NCI-H1436 (cell line): ENCODE measurements around the gene HMGN4.
"Not testable (repeated sequence)": the region's sequence is repeated elsewhere in the genome, so short reads cannot be mapped to it uniquely, and the experiment has no call there.

Source experiments
- DNase-seq: peaks from one replicate; lab custom pipeline; 2025; lab: John Stamatoyannopoulos, UW

Gene HMGN4

DNA sequence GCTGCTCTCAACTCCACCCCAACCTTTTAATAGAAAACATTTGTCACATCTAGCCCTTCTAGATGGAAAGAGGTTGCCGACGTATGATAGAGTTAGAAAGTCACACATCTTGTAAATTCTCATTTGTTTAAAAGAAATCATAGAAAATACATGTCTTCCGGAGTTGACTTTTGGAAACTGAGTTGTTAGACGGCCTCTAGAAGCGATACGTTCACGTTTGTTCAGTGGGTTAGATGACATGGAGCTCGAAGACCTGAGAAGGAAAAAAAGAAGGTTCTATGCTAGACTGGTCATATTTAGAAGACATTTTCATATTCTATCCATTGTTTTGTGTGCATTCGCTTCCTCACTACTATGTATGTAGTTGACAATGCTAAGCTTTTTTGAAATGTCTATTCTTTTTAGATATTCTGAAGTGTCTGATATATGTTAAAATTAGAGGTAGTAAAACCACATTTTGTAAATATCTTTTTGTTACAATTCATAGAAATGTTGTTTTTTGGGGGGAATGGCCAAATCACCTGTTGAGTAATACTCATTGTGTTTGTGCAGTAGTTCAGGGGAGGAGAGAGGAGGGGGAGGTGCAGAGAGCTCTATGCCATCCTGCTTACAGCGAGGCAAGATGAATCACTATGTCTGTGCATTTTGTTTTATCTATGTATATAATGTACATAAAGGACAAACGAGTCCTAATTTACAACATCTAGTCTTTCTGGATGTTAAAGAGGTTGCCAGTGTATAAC lies 15.5 kb upstream of the HMGN4 start:
- not testable (repeated sequence) for DNase-seq

DNA sequence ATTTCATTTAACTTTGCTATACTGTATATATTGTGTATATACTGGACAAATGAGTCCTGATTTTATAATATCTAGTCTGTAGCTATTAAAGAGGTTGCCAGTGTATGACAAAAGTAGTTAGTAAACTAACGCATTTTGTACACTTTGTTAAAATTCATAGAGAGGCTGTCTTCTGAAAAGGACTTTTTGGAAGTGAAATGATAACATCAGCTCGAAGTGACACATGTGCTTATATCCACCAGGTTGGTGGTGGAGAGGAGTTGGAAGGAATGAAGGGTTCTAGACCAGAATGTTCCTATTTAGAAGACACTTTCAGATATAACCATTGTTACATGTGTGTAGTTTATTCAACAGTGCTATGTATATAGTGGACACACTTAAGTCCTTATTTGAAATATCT lies 13.9 kb upstream of the HMGN4 start:
- not testable (repeated sequence) for DNase-seq

DNA sequence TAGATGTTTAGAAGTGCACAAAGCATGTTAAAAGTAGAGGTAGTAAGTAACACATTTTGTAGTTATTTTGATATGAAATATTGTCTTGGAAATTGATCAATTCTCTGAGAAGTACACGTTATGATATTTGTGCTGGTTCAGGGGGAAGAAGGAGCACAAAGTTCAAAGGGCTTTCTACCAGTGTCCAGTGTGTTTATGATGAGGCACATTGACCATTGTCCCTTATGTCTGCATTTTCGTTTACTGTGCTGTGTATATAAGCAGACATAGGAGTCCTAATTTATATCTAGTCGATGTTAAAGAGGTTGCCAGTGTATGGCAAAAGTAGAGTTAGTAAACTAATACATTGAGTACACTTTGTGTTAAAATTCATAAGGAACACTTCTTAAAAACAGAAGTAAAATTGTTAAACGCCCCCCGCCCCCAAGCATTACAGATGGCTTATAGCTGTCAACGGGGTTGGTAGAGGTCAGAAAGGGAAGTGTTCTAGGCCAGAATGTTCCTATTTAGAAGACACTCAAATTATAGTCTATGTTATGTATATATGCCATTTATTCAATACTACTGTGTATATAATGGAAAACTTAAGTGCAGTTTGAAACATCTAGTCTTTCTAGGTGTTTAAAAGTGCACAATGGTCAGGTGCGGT lies 13.3 kb upstream of the HMGN4 start:
- no peak for DNase-seq

DNA sequence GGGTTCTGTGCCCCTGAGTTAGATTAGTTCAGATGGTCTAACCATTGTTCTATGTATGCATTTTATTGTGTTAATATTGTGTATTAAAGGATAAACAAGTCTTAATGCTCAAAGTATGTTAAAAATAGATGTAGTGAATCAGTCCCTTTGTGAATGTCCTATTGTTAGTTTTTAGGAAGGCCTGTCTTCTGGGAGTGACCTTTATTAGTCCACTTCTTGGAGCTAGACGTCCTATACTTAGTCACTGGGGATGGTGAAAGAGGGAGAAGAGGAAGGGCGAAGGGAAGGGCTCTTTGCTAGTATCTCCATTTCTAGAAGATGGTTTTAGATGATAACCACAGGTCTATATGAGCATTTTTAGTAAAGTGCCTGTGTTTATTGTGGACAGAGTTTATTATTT lies 12.3 kb upstream of the HMGN4 start:
- no peak for DNase-seq

DNA sequence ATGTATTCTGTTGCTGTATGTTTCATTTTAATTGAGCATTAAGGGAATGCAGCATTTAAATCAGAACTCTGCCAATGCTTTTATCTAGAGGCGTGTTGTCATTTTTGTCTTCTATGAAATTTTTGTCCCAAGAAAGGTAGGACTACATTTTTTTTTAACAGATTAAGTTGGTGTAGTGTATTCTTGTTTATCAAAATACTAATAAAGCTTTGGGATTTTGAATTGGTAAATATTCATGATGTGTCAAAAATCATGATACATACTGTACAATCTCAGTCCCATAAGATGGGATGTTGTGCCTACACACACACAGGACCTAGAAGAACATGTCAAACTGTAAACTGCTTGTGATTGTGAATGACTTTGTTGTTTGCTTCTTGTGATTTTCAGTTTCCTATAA lies 11.2 kb upstream of the HMGN4 start:
- no peak for DNase-seq

DNA sequence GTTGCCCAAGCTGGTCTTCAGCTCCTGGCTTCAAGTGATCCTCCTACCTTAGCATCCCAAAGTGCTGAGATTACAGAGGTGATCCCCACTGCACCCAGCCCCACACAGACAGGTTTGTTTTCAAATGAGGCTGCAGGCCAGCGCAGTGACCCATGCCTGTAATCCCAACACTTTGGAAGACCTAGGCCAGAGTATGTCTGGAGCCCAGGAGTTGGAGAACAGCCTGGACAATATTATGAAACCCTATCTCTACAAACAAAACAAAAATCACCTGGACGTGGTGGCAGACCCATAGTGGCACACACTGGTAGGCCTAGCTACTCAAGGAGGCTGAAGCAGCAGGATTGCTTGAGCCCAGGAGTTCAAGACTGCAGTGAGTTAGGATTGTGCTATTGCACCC lies 8.0 kb upstream of the HMGN4 start:
- no peak for DNase-seq

DNA sequence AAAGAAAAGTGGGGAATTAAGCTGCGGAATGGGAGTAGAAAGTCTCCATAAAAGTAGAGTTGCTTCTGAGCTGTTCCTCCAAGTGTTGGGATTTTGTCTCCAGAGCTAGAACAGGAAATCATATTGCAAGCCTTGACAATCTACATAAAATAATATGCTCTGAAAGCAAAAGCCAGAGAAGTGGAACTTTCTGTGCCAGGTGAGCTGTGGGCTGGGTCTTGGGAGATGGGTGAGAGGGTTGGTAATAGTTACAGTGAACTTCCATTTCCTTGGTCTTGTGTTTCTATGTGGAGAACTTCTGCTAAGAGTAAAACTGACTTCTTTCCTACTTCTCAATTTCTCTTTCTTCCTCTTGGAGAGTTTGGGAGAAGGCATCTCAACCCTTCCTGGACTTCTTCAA lies 6.3 kb upstream of the HMGN4 start:
- DNase-seq: no peak

DNA sequence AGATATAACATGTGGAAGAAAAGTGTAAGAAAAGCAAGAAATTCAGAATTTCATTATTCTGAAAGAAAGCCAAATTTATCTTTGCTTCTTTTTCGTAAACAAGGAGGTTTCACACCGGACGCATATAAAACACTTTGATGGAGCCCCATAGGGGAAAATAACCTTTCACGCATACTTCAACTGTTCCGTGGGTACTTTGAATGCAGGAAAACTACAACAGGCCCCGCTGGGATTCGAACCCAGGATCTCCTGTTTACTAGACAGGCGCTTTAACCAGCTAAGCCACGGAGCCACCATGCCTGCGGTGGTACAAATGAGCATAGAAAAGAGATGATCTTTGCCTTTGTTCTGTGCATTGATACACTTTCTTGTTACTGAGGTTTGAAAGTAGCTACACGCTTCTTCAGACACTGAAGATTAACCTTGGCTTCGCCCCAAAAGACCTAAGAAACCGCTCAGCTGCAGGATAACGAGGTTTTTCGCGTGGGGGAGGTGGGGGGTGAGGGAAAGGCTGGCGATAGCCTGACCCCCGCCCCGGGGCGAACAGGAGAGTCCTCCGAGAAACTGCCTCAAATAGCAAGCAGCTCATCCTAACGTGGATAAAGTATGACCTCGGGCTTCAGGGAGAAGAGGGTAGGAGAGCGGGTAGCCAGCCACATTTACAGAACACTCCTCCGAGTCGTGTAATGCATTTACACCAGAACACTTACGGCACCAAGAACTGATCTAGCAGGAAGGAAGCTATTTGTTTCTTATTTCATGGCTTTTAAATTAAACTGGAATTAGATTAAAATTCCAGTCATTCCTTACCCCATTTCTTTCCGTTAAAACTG lies 5.3 kb upstream of the HMGN4 start:
- DNase-seq: peak; percentile 81

DNA sequence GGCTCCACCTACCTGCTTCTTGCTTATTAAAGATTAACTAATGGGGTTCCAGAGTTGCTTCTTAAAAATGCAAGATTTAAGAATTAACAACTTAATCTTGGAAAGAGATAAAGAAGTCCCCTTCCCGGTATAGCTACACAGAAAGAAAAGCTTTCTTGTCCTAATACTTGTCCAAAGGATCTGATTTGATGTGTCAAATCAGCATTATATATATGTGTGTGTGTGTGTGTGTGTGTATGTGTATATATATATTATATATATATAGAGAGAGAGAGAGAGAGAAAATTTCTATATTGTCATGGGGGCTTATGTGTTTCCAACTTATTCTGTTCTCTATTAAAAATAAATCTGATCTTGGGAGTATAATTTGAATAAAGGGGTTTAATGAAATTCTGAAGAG lies 4.6 kb upstream of the HMGN4 start:
- no peak for DNase-seq

DNA sequence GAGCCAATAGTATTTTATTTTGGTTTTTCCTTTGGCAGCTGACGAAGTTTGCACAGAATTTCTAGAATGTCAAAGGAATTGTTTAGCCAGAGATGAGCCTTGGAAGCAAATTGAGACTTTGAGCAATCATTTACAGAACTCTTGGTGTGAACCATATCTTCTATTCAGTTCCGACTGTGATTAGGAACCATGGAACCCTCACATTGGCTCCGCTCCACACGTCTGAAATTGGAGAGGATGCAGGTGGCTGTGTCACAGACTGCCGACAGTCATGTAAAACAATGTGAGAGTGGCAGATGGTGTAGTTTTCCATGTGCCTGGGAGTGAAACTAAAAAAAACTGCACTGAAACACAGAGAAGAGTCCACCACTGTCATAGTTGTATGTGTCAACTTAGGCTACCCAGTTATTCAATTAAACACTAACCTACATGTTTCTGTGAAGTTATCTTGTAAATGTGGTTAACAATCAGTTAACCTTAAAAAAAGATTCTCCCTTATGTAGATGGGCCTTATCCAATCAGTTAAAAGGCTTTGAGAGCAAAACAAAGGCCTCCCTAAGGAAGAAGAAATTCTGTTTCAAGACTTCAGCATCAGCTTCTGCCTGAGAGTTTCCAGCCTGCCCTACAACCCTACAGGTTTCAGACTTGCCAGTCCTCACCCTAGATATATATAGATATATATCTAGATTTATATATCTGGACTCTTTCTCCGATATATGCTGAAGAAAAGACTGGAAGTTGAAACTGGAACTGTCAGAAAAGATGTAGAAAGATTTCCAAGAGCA lies 3.3 kb upstream of the HMGN4 start:
- DNase-seq: no peak

DNA sequence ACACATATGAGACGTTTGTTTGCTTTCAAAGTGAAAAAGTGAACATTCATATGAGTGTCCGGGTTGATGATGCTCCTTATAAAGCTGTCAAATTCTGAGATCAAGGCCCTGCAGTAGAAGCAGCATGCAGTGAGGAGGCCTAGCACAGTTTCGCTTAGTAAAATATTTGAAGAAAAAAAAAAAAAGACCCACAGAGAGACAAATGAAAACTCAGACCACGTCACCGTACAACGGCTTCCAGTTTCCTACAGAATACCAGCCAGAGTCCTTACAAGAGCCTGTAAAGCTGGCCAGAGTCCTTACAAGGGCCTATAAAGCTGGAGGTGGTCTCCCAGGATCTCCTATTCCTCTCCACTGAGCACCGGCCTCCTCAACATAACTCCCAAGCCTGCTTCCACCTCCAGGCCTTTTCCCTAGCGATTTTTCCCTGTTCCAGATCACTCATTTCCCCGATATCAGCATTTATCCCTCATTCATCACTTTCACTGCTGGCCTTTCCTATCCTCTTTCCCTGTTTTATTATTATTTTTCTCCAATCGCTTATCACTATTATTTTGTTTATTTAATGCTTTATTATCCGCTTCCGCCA lies 1.5 kb upstream of the HMGN4 start:
- DNase-seq: no peak

DNA sequence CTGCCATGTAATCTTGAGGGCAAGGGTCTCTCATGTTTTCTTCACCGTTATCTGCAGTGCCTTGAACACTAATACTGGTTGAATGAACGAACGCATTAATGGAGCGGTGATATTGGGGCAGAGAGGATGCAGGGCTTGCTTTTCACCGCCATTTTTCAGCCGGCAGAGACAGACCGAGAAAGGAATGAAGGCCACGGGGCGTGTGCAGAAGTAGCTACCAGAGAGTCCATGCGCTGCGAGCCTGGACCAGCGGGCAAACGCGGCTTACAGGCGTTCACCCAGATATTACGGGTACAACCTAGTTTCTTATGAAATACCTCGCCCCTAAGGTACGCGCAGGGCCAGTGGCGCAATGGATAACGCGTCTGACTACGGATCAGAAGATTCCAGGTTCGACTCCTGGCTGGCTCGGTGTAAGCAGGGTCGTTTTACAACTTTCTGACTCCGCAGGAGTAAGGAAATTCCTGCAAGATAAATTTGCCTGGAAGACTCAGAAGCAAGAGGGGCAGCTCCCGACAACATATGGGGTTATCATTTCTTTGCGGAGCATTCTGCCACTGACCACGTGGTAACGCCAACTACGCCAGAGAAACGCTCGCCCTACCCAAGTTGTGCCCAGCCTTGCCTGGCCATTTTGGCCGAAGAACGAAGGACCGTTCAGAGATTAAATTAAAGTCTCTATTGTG lies 863 bp upstream of the HMGN4 start:
- peak; percentile 88 for DNase-seq

DNA sequence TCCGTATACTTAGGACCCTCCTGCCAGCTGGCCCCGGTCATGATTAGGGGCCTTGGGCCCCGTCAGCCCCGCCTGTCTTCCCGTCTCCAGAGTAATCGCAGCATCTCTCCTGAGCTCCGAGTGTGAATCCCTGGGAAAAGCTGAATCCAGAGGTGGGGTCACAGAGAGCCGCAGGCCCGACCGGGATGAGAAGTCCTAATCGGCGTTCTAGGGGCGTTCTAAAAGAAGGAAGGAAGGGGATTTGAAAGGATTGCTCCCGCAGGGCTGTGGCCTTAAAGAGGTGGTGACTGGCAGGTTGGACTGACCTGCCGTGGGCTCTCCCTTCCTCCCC lies 371 bp downstream of the HMGN4 start:
- no peak for DNase-seq

DNA sequence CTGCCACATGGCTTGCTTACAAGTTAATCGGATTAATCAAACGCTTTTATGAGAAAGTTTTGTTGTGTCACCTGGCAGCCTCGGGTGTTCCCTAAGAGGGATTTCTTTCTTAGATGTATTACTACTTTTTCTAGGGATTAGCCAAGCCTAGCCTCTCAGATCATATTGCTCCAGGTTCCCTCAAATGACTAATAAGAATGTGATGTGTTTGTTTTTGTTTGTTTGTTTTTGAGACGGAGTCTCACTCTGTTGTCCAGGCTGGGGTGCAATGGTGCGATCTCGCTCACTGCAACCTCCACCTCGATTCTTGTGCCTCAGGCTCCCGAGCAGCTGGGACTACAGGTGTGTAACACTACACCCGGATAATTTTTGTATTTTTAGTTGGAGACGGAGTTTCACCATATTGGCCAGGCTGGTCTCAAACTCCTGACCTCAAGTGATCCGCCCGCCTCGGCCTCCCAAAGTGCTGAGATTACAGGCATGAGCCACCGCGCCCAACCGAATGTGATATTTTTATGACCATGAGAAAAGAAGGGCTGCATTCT lies 977 bp downstream of the HMGN4 start:
- DNase-seq: no peak

DNA sequence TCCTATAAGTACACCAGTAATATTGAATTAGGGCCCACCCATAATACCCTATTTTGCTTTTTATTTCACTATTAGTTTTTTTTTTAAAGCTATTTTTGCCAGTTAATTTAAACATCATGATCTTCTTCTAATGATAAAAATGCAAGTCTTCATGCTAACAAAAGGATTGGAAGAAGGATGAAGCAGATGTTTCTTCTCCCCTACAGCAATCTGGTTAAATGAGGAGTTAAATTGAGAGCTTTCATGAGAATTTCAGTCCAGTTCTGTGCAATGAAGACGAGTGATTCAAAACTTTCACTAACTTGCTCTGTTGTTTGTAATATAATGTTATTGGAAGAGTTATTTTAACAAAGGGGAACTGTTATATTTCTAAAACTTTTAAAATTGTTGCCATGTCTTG lies 3.4 kb downstream of the HMGN4 start:
- no peak for DNase-seq

DNA sequence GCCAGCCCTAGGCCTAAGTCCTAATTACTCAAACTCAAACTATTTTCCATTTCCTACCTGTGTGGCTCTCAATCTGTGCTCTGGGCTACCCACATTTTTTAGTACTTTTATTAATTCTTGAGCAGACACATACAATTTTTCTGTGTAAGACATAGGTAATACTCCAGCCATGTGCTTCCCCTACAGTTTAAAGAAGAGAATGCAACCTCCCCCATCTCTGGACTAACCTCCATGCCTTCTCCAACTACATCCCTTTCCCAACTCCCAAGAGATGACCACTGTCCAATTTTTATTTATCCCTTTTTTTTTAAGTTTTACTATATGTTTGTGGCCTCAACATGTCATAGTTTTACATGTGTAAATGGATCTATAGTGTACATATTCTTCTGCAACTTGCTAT lies 5.8 kb downstream of the HMGN4 start:
- no peak for DNase-seq

DNA sequence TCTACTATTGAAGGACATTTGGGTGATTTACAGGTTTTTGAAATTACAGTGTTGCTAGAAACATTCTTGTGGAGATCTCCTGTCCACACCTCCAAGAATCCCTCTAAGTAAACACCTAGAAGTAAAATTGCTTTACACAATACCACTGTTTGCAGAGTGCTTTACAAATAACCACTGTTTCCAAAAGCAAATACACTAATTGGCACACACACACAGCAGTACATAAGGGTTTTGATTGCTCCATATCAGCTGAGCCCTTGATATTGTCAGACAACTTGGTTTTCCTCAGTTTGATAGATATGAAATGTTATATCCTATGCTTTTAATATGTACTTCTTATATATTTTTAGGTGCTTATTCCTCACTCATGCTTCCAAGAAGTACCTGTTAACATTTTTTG lies 6.3 kb downstream of the HMGN4 start:
- DNase-seq: no peak

DNA sequence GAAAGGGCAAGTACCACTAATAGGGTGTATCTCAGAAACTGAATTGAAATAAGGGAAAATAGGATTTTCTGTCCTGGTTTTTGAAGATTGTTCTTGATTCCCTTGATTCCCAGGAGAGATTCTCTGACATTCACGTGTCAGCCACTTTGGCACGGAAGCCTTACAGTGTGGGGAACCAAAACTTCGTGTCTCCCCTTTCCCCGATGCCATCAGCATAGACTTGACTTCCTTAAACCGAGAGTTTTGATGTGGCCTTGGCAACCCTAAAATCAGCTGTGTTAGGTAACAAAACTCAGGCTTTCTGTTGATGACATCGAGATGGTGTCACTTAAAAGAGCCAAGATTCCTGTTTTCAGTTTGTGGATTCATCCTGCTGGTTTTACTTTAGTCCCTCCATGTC lies 7.5 kb downstream of the HMGN4 start:
- no peak for DNase-seq

DNA sequence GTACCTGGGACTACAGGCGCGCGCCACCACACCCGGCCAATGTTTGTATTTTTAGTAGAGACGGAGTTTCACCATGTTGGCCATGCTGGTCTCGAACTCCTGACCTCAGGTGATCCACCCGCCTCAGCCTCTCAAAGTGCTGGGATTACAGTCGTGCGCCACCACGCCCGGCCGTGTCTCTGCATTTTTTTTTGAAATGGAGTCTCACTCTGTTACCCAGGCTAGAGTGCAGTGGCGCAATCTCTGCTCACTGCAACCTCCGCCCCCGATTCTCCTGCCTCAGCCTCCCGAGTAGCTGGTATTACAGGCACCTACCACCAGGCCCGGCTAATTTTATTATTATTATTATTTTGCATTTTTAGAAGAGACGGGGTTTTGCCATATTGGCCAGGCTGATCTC lies 9.2 kb downstream of the HMGN4 start:
- DNase-seq: not testable (repeated sequence)

DNA sequence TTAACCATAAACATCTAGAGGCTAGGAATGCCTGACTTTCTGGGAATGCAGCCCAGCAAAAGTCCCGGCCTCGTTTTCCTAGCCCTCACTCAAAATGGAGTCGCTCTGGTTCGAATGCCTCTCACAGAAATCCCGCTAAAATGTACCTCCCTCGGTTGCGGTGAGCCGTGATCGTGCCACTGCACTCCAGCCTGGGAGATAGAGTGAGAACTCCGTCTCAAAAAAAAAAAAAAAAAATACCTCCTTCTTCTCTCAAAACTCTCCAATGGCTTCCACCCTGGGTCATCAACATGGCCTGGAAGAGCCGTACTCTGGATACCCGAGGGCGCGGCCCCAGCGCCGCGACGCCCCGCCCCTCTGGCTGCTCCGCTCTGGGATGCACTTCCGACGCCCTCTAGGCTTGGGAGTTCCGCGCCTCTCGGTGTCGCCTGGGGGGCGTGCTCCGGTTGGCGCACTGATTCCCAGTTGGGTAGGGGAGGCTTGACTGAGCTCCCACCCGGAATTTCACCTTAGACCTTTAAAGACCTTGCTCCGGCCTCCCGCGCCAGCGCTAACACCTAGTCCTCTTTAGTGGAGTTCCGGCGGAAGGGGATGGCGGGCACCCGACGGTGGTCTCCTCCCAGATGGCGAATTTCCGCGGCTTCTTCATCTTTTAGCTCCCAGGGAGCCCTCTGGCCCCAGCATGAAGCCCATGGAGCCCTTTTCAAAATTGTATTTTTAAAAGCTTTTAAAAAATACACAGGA lies 12.3 kb downstream of the HMGN4 start:
- peak; percentile 50 for DNase-seq
